HepG2 (cell line): Measurements from ENCODE around the gene ADGRG1. TPM values are rescaled to one million over a fixed set of nuclear protein-coding genes. Genes with fewer than 3 reads are reported as not detected.
A peak's percentile ranks its signal among the peaks of the same experiment; 100 is the strongest.

Experiments used
- ATF7-NPFF ChIP-seq: sonication (generic); formaldehyde crosslinking; IDR thresholded peaks from 2 replicates; pipeline ENCODE4 v1.8.1; 2023; ENCODE audit warnings: mild to moderate bottlenecking, low read depth, missing genetic modification reagents, moderate library complexity
- GPN1 ChIP-seq: sonication (generic); formaldehyde crosslinking; IDR thresholded peaks from 2 replicates; pipeline ENCODE4 v1.5.1; 2020; ENCODE audit warnings: missing genetic modification reagents, borderline replicate concordance
- KLF6 ChIP-seq: IDR thresholded peaks from 2 replicates; pipeline ENCODE4 v1.8.0; 2016; ENCODE audit warnings: missing biosample characterization, missing genetic modification reagents
- KMT2A ChIP-seq: sonication (generic); formaldehyde crosslinking; IDR thresholded peaks from 2 replicates; pipeline ENCODE4 v1.4.0; 2020; ENCODE audit warnings: missing genetic modification reagents
- MED13 ChIP-seq: sonication (generic); formaldehyde crosslinking; IDR thresholded peaks from 2 replicates; pipeline ENCODE4 v1.5.0; 2020; ENCODE audit warnings: missing genetic modification reagents
- MED8 ChIP-seq: sonication (generic); formaldehyde crosslinking; IDR thresholded peaks from 2 replicates; pipeline ENCODE4 v1.8.1; 2023; ENCODE audit warnings: mild to moderate bottlenecking, missing genetic modification reagents; ENCODE audit not compliant: insufficient replicate concordance
- MLLT10 ChIP-seq: sonication (generic); formaldehyde crosslinking; IDR thresholded peaks from 2 replicates; pipeline ENCODE4 v1.4.0; 2020; ENCODE audit warnings: missing genetic modification reagents
- MXI1 ChIP-seq: IDR thresholded peaks from 3 replicates; pipeline ENCODE4 v1.6.1; 2012; ENCODE audit warnings: low read depth, low read length, inconsistent platforms, borderline replicate concordance
- NCOR1 ChIP-seq: fragments of 200-600 bp; sonication (generic); IDR thresholded peaks from 2 replicates; pipeline ENCODE4 v1.7.0; 2017; ENCODE audit warnings: antibody characterized with exemption, low read length, borderline replicate concordance
- NFIB ChIP-seq: sonication (generic); formaldehyde crosslinking; IDR thresholded peaks from 2 replicates; pipeline ENCODE4 v1.9.0; 2021; ENCODE audit warnings: missing genetic modification reagents, mild to moderate bottlenecking, borderline replicate concordance
- RAD51 ChIP-seq: fragments of 450-650 bp; IDR thresholded peaks from 2 replicates; pipeline ENCODE4 v1.6.1; 2016; ENCODE audit warnings: borderline replicate concordance
- ZFP41 ChIP-seq: sonication (generic); formaldehyde crosslinking; IDR thresholded peaks from 2 replicates; pipeline ENCODE4 v1.4.0; 2020; ENCODE audit warnings: mild to moderate bottlenecking, missing genetic modification reagents, borderline replicate concordance
- ZKSCAN1 ChIP-seq: fragments of 150-350 bp; IDR thresholded peaks from 2 replicates; pipeline ENCODE4 v1.6.1; 2014; ENCODE audit warnings: low read length
- ZNF224 ChIP-seq: sonication (generic); formaldehyde crosslinking; IDR thresholded peaks from 2 replicates; pipeline ENCODE4 v1.5.0; 2020; ENCODE audit warnings: mild to moderate bottlenecking, missing genetic modification reagents
- ZNF280B ChIP-seq: sonication (generic); formaldehyde crosslinking; IDR thresholded peaks from 2 replicates; pipeline ENCODE4 v1.5.0; 2020; ENCODE audit warnings: missing genetic modification reagents, mild to moderate bottlenecking, borderline replicate concordance
- ZNF430 ChIP-seq: sonication (generic); formaldehyde crosslinking; IDR thresholded peaks from 2 replicates; pipeline ENCODE4 v1.9.0; 2021; ENCODE audit warnings: mild to moderate bottlenecking, missing genetic modification reagents
- ZNF431 ChIP-seq: sonication (generic); formaldehyde crosslinking; IDR thresholded peaks from 2 replicates; pipeline ENCODE4 v1.9.0; 2022; ENCODE audit warnings: missing genetic modification reagents, low read depth, mild to moderate bottlenecking, borderline replicate concordance
- ZNF547 ChIP-seq: sonication (generic); formaldehyde crosslinking; IDR thresholded peaks from 2 replicates; pipeline ENCODE4 v1.5.1; 2020; ENCODE audit warnings: mild to moderate bottlenecking, missing genetic modification reagents
- ZNF556 ChIP-seq: sonication (generic); formaldehyde crosslinking; IDR thresholded peaks from 2 replicates; pipeline ENCODE4 v1.4.0; 2020; ENCODE audit warnings: mild to moderate bottlenecking, missing genetic modification reagents, borderline replicate concordance
- ZNF644 ChIP-seq: IDR thresholded peaks from 2 replicates; pipeline ENCODE4 v1.6.1; 2016; ENCODE audit warnings: low read depth
- ZNF891 ChIP-seq: sonication (generic); formaldehyde crosslinking; IDR thresholded peaks from 2 replicates; pipeline ENCODE4 v1.5.0; 2020; ENCODE audit warnings: mild to moderate bottlenecking, missing genetic modification reagents
- ZXDC ChIP-seq: sonication (generic); formaldehyde crosslinking; IDR thresholded peaks from 2 replicates; pipeline ENCODE4 v1.5.0; 2020; ENCODE audit warnings: mild to moderate bottlenecking, missing genetic modification reagents
- polyA plus RNA-seq, 8 experiments: library from polyadenylated mRNA; depleted of rRNA in 3 of 8; stranded (reverse) in 7 of 8; unstranded in 1 of 8; fragments of >200 nt; fragmentation: Illumina TruSeq in 4 of 8; extraction: Trizol in 4 of 8; gene quantifications; 2 replicates each; pipeline versions ENCODE4 v1.2.1 to v1.2.3, GENCODE V29; 2011 to 2016; ENCODE audit warnings: low read depth in 4 of 8, missing spikeins in 1 of 8, mixed read lengths in 1 of 8; ENCODE audit not compliant: insufficient read depth in 1 of 8
- total RNA-seq, 5 experiments: library from RNA; depleted of rRNA; stranded (reverse); fragments of >200 nt; fragmentation: Illumina TruSeq; extraction: Trizol; gene quantifications; 2 replicates each; pipeline ENCODE4 v1.2.3, GENCODE V29; 2016; ENCODE audit warnings: low read depth in 1 of 5
- TF ChIP-seq, protein P1 (sequence below), 2 experiments: sonication (generic) in 1 of 2; formaldehyde crosslinking in 1 of 2; IDR thresholded peaks; 2 replicates each; pipeline versions ENCODE4 v1.4.0 to v1.6.1; 2016 to 2020; ENCODE audit warnings: borderline replicate concordance in 1 of 2, low read depth in 1 of 2, mild to moderate bottlenecking in 1 of 2, missing genetic modification reagents in 1 of 2

ADGRG1 gene
- total and polyA plus RNA-seq, 2 of the 13 experiments (the other 11 are each of a cell fraction or from before 2014, with no cell fraction given) = 2.7 to 5.9 TPM

GRCh38 chr16:57624044-57624688, 4.3 kb upstream of the ADGRG1 start (continued):
- TF ChIP-seq ZNF547 (CRISPR knock-in tag) (no peak), ZNF431 (CRISPR knock-in tag) (no peak), ZXDC (CRISPR knock-in tag) (no peak), MED8 (CRISPR knock-in tag) (no peak), ZNF556 (CRISPR knock-in tag) (no peak), ZFP41 (CRISPR knock-in tag) (no peak), NCOR1 (no peak), ZNF430 (no peak), NFIB (CRISPR knock-in tag) (no peak), ZNF280B (CRISPR knock-in tag) (no peak), KLF6 (CRISPR knock-in tag) (0 out of 2 replicates have a peak, but pooled peaks have one; percentile 6), MED13 (CRISPR knock-in tag) (no peak), ZKSCAN1 (peak; percentile 91; the same call in 1 of the 2 replicates), GPN1 (CRISPR knock-in tag) (no peak), ZNF891 (no peak), KMT2A (CRISPR knock-in tag) (no peak), ZNF224 (CRISPR knock-in tag) (no peak), ATF7-NPFF (no peak), MXI1 (no peak), ZNF644 (CRISPR knock-in tag) (peak; percentile 77), MLLT10 (CRISPR knock-in tag) (no peak), RAD51 (no peak)
- TF ChIP-seq, protein P1, sequence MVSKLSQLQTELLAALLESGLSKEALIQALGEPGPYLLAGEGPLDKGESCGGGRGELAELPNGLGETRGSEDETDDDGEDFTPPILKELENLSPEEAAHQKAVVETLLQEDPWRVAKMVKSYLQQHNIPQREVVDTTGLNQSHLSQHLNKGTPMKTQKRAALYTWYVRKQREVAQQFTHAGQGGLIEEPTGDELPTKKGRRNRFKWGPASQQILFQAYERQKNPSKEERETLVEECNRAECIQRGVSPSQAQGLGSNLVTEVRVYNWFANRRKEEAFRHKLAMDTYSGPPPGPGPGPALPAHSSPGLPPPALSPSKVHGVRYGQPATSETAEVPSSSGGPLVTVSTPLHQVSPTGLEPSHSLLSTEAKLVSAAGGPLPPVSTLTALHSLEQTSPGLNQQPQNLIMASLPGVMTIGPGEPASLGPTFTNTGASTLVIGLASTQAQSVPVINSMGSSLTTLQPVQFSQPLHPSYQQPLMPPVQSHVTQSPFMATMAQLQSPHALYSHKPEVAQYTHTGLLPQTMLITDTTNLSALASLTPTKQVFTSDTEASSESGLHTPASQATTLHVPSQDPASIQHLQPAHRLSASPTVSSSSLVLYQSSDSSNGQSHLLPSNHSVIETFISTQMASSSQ (IDR thresholded peaks at IDR 0.05; ENCODE audit: low read depth) = no peak
- TF ChIP-seq, protein P1 (CRISPR knock-in tag; IDR thresholded peaks at IDR 0.05; ENCODE audit: borderline replicate concordance) = no peak
